Right lobe of liver (tissue), 6 donors: ENCODE measurements around the gene NGB. TPM values are rescaled to one million over a fixed set of nuclear protein-coding genes. Genes with fewer than 3 reads are reported as not detected.

Source experiments
- ATAC-seq, 4 donors: fragments of 200-7000 bp; cut with Tn5 transposase; one replicate each; pipeline ENCODE4 v1.9.1; 2020; ENCODE audit warnings: mild to moderate bottlenecking in 4 of 4, moderate library complexity in 4 of 4
- DNase-seq, 3 donors: peaks; one replicate each; pipeline ENCODE4 v3.0.0-alpha.2; 2020
- H3K27ac ChIP-seq, 3 donors: fragments of 200-600 bp; one replicate each; pipeline ENCODE4 v1.8.0; 2022
- H3K27me3 ChIP-seq, 2 donors: fragments of 200-600 bp; one replicate each; pipeline ENCODE4 v1.8.0; 2022
- H3K36me3 ChIP-seq, 4 donors: fragments of 200-600 bp; sonication (generic) in 1 of 4; one replicate each; pipeline versions ENCODE4 v1.5.1 to v1.8.0; 2017 to 2022; ENCODE audit warnings: control low read depth in 1 of 4
- H3K4me1 ChIP-seq, 4 donors: fragments of 200-600 bp; sonication (generic) in 1 of 4; one replicate each; pipeline versions ENCODE4 v1.5.1 to v1.8.0; 2017 to 2022; ENCODE audit warnings: control low read depth in 1 of 4
- H3K4me3 ChIP-seq, 3 donors: fragments of 200-600 bp; one replicate each; pipeline ENCODE4 v1.8.0; 2022
- H3K9me3 ChIP-seq, 4 donors: fragments of 200-600 bp; sonication (generic) in 1 of 4; one replicate each; pipeline versions ENCODE4 v1.5.1 to v1.8.0; 2017 to 2022; ENCODE audit warnings: control low read depth in 1 of 4
- CTCF ChIP-seq, 4 donors: fragments of 200-600 bp in 3 of 4; fragments of 450-650 bp in 1 of 4; IDR thresholded peaks; one replicate each; pipeline versions ENCODE4 v1.5.1 to v1.8.0; 2016 to 2022; ENCODE audit warnings: antibody characterized with exemption in 4 of 4, mild to moderate bottlenecking in 2 of 4
- POLR2A ChIP-seq: fragments of 450-650 bp; IDR thresholded peaks from one replicate; pipeline ENCODE4 v1.6.1; 2017; ENCODE audit warnings: antibody characterized with exemption, mild to moderate bottlenecking
- WGBS: methylation state at CpG from one replicate; pipeline ENCODE4 v1.1.6; 2018; ENCODE audit warnings: low coverage, low lambda C conversion rate; ENCODE audit not compliant: insufficient coverage; ENCODE audit errors: missing lambda C conversion rate; 5-methylcytosine and 5-hydroxymethylcytosine counted together
- intact Hi-C, 2 donors: fragments of 100-400 bp; cut with DNase I; formaldehyde crosslinking; loops; one replicate each; pipeline versions ENCODE4 v1.11.2 to v1.14.1; 2022
- total RNA-seq, 6 experiments: library from RNA; depleted of rRNA in 2 of 6; stranded (reverse); fragments of >200 nt in 2 of 6; fragmentation: NEBNext Ultra II Directional in 3 of 6; extraction: Animal tissue kit (Norgen Biotek cat#: 25700) in 3 of 6; gene quantifications; one replicate each; pipeline versions ENCODE4 v1.1.0 to v1.2.4, GENCODE V29; 2016 to 2023
- donor health status: DM: no; HTN: yes; CAD: no.
- donor health status: DM: no; HTN: no; CAD: no.
- donor health status: DM: no; HTN: no; CAD: no.
- donor health status: DM: no; HTN: yes; CAD: no.
- donor health status: DM: no; HTN: yes; CAD: no.

NGB gene
- total RNA-seq, 6 experiments from 2014 or later: not detected

- no peak overlapping the region for H3K27ac ChIP-seq
- DNase-seq (no peak), ATAC-seq (no peak)
- H3K36me3 ChIP-seq: no peaks in the 10 kb centered on the region
- intact Hi-C loops: no loop called here
- no peaks in the 10 kb centered on the region for H3K9me3 ChIP-seq
- H3K4me3 ChIP-seq: no peak overlapping the region
- no peak for TF ChIP-seq CTCF (IDR thresholded peaks at IDR 0.05)
- no peak for TF ChIP-seq POLR2A
- no peaks in the 10 kb centered on the region for H3K27me3 ChIP-seq
- no peaks in the 10 kb centered on the region for H3K4me1 ChIP-seq
- 68% methylated on average over 3 of the region's 4 CpGs for WGBS
Measured at GRCh38 chr14:77245820-77246219, 25.2 kb downstream of the NGB start.

GRCh38 chr14:77243853-77244252 is 27.2 kb downstream of the NGB start:
- WGBS: 63% methylated on average over 3 of the region's 4 CpGs
- no peak overlapping the region for H3K4me3 ChIP-seq
- no peak for TF ChIP-seq CTCF (IDR thresholded peaks at IDR 0.05)
- no peaks in the 10 kb centered on the region for H3K27me3 ChIP-seq
- DNase-seq: no peak
- peak in 1 of 4 donors; percentile 30 for ATAC-seq
- H3K36me3 ChIP-seq: no peaks in the 10 kb centered on the region
- no peaks in the 10 kb centered on the region for H3K4me1 ChIP-seq
- no peak overlapping the region for H3K27ac ChIP-seq
- no peaks in the 10 kb centered on the region for H3K9me3 ChIP-seq
- intact Hi-C loops: no loop called here

- Histone ChIP-seq H3K9me3 (no peaks in the 10 kb centered on the region), H3K4me1 (no peaks in the 10 kb centered on the region), H3K36me3 (no peaks in the 10 kb centered on the region), H3K27ac (no peak overlapping the region), H3K27me3 (no peaks in the 10 kb centered on the region), H3K4me3 (no peak overlapping the region)
- no peak for TF ChIP-seq CTCF (IDR thresholded peaks at IDR 0.05)
- intact Hi-C loops: no loop called here
- no peak for DNase-seq
- WGBS: 62% methylated on average over 12 of the region's 12 CpGs
- no peak for ATAC-seq
Measured at GRCh38 chr14:77242752-77243151, 28.3 kb downstream of the NGB start.

GRCh38 chr14:77241955-77242354 is 29.1 kb downstream of the NGB start:
- ATAC-seq: no peak
- H3K4me3 ChIP-seq: no peak overlapping the region
- WGBS: 75% methylated on average over 1 of the region's 2 CpGs
- no peaks in the 10 kb centered on the region for H3K27me3 ChIP-seq
- TF ChIP-seq CTCF (IDR thresholded peaks at IDR 0.05): no peak
- H3K36me3 ChIP-seq: no peaks in the 10 kb centered on the region
- H3K4me1 ChIP-seq: no peaks in the 10 kb centered on the region
- intact Hi-C loops: no loop called here
- DNase-seq: no peak
- H3K27ac ChIP-seq: no peak overlapping the region
- no peaks in the 10 kb centered on the region for H3K9me3 ChIP-seq

GRCh38 chr14:77240336-77240915 is 30.6 kb downstream of the NGB start:
- Histone ChIP-seq H3K27me3 (no peaks in the 10 kb centered on the region), H3K9me3 (no peaks in the 10 kb centered on the region), H3K4me1 (no peaks in the 10 kb centered on the region), H3K36me3 (no peaks in the 10 kb centered on the region), H3K27ac (no peak overlapping the region), H3K4me3 (no peak overlapping the region)
- DNase-seq: no peak
- ATAC-seq: no peak
- no peak for TF ChIP-seq CTCF (IDR thresholded peaks at IDR 0.05)
- WGBS: 34% methylated on average over 3 of the region's 15 CpGs
- intact Hi-C loops: no loop called here
